ENCODE results near the gene TMC1. TPM values are rescaled to one million over a fixed set of nuclear protein-coding genes. Genes with fewer than 3 reads are reported as not detected.

Gene TMC1
- total and polyA plus RNA-seq, 2 of the 8 experiments (the other 6 are each of a cell fraction or from before 2014, with no cell fraction given), result 0.95 to 0.98 TPM

GRCh38 chr9:72753266-72753893, 232.0 kb downstream of the TMC1 start:
- Histone ChIP-seq H3K14ac (ENCODE audit: insufficient read length) (no peak overlapping the region), H2BK12ac (ENCODE audit: low read depth, low read length) (peak overlapping the region; percentile 54; the same call in 1 of the 2 replicates), H3K9ac (replicated peaks in 1 of 4; ENCODE audit: extremely low read depth in 1 of 4, low read depth in 3 of 4, low read length in 3 of 4) (no peak overlapping the region), H4K20me1 (replicated peaks in 1 of 2; ENCODE audit: control insufficient read depth in 1 of 2, insufficient read depth in 2 of 2, low read length in 2 of 2) (no peaks in the 10 kb centered on the region), H3K79me1 (ENCODE audit: low read depth, low read length) (no peaks in the 10 kb centered on the region), H3K23me2 (ENCODE audit: low read depth, low read length) (no peaks in the 10 kb centered on the region), H4K91ac (replicated peaks; ENCODE audit: insufficient read length, low read length) (no peak overlapping the region), H3K27ac (ENCODE audit: low read depth, low read length) (no peak overlapping the region), H3K4me2 (ENCODE audit: insufficient read depth in 1 of 2, low read depth in 2 of 2, low read length in 2 of 2) (no peak overlapping the region), H3K4me1 (replicated peaks in 1 of 4; ENCODE audit: control insufficient read depth in 3 of 4, insufficient read depth in 4 of 4, low read length in 3 of 4) (no peaks in the 10 kb centered on the region; a peak in 2 of 7 replicates), H2AK5ac (ENCODE audit: low read depth, low read length) (no peak overlapping the region), H2BK20ac (ENCODE audit: low read length) (no peak overlapping the region; the same call in 1 of the 2 replicates), H2BK120ac (replicated peaks; ENCODE audit: low read depth, low read length) (no peak overlapping the region), H4K5ac (ENCODE audit: insufficient read length, low read depth, low read length) (no peak overlapping the region), H2BK5ac (ENCODE audit: low read depth, low read length) (no peak overlapping the region), H4K8ac (ENCODE audit: extremely low read depth, insufficient read depth, low read length) (no peak overlapping the region), H3K27me3 (replicated peaks in 1 of 4; ENCODE audit: control insufficient read depth in 3 of 4, extremely low read depth in 1 of 4, insufficient read depth in 3 of 4, low read length in 3 of 4) (no peaks in the 10 kb centered on the region), H3K79me2 (ENCODE audit: control insufficient read depth in 1 of 2, insufficient read depth in 2 of 2, low read length in 2 of 2) (no peaks in the 10 kb centered on the region), H3K36me3 (ENCODE audit: control insufficient read depth in 2 of 4, insufficient read depth in 4 of 4, low read length in 3 of 4) (no peaks in the 10 kb centered on the region), H2BK15ac (ENCODE audit: low read length) (no peak overlapping the region), H3K56ac (replicated peaks; ENCODE audit: insufficient read length, low read depth, low read length) (no peak overlapping the region), H3K23ac (ENCODE audit: insufficient read length) (no peak overlapping the region), H3K9me3 (ENCODE audit: insufficient read depth in 2 of 2, low read depth in 1 of 2, low read length in 1 of 2) (no peaks in the 10 kb centered on the region), H2AFZ (ENCODE audit: low read length) (no peak overlapping the region), H3K18ac (ENCODE audit: extremely low read depth, low read length) (no peak overlapping the region), H3K4me3 (ENCODE audit: extremely low read depth in 1 of 4, insufficient read depth in 2 of 4, low read depth in 3 of 4, low read length in 4 of 4) (no peak overlapping the region; a peak in 1 of 8 replicates), H3K4ac (replicated peaks; ENCODE audit: insufficient read length, low read depth, low read length) (no peak overlapping the region)
- ChIA-PET CTCF (ENCODE audit: partially characterized antibody) (interaction anchor here (0.7 to 1.6 kb wide), 9 partner anchors 9 to 714 kb away, joined by 3 to 5 read pairs (median 3); no protein-coding TSS in a partner anchor), POLR2A (ENCODE audit: partially characterized antibody) (no interaction called here)
- DNase-seq (ENCODE audit: low read depth in 1 of 2, low spot score in 2 of 2) (no peak), FAIRE-seq (no peak)
- 88% methylated on average over 8 of the region's 8 CpGs; no CpG with 5 or more reads in 1 of the 2 experiments for WGBS, 2 experiments (ENCODE audit: extremely low coverage in 1 of 2, insufficient coverage in 1 of 2, insufficient read length in 1 of 2, insufficient replicate concordance in 2 of 2, low coverage in 1 of 2, low lambda C conversion rate in 2 of 2, missing lambda C conversion rate in 1 of 2)
- no peak for TF ChIP-seq RXRA (IDR thresholded peaks at IDR 0.05; ENCODE audit: insufficient read depth, low read depth, low read length)
- no peak for TF ChIP-seq KDM5A (IDR thresholded peaks at IDR 0.05; ENCODE audit: low read length)
- peak in 1 of 3 experiments; percentile 17; a peak in 1 of 4 replicates for TF ChIP-seq CTCF (IDR thresholded peaks at IDR 0.05; ENCODE audit: control extremely low read depth in 1 of 3, insufficient read depth in 1 of 3, low read depth in 1 of 3, low read length in 3 of 3)
- no peak for TF ChIP-seq SIRT6 (IDR thresholded peaks at IDR 0.05; ENCODE audit: low read length)
- TF ChIP-seq RAD21 (IDR thresholded peaks at IDR 0.05 in 1 of 2, conservative IDR thresholded peaks at IDR 0.05 in 1 of 2; ENCODE audit: low read depth in 2 of 2, low read length in 2 of 2), result peak; percentile 53 to 58
- TF ChIP-seq, protein P1, sequence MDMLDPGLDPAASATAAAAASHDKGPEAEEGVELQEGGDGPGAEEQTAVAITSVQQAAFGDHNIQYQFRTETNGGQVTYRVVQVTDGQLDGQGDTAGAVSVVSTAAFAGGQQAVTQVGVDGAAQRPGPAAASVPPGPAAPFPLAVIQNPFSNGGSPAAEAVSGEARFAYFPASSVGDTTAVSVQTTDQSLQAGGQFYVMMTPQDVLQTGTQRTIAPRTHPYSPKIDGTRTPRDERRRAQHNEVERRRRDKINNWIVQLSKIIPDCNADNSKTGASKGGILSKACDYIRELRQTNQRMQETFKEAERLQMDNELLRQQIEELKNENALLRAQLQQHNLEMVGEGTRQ (IDR thresholded peaks at IDR 0.05; ENCODE audit: low read length), result no peak
- no peak for TF ChIP-seq SIN3A (conservative IDR thresholded peaks at IDR 0.05 in 1 of 2, IDR thresholded peaks at IDR 0.05 in 1 of 2; ENCODE audit: low read depth in 1 of 2, low read length in 2 of 2)
- no peak for TF ChIP-seq CBX8 (IDR thresholded peaks at IDR 0.05; ENCODE audit: borderline replicate concordance, low read depth, low read length)

All from H1 (cell line).